K562 (cell line): ENCODE data around the gene SLCO2B1. TPM values are rescaled to one million over a fixed set of nuclear protein-coding genes. Genes with fewer than 3 reads are reported as not detected.

Experiments used
- BRF2 ChIP-seq: IDR thresholded peaks from 3 replicates; pipeline ENCODE4 v1.6.1; 2011; ENCODE audit warnings: borderline replicate concordance, mild to moderate bottlenecking; ENCODE audit not compliant: insufficient read length, insufficient read depth
- ETS2 ChIP-seq: IDR thresholded peaks from 2 replicates; pipeline ENCODE4 v1.6.1; 2016; ENCODE audit warnings: borderline replicate concordance, missing genetic modification characterization, mild to moderate bottlenecking, moderate library complexity, missing compliant biosample characterization; ENCODE audit not compliant: poor library complexity, severe bottlenecking
- ILK ChIP-seq: fragments of 450-650 bp; IDR thresholded peaks from 2 replicates; pipeline ENCODE4 v1.6.1; 2016; ENCODE audit warnings: missing genetic modification characterization, low read depth, mild to moderate bottlenecking, missing compliant biosample characterization, moderate library complexity, borderline replicate concordance
- MAX ChIP-seq: sonication (generic); formaldehyde crosslinking; IDR thresholded peaks from 2 replicates; pipeline ENCODE4 v1.9.0; 2022; ENCODE audit warnings: mild to moderate bottlenecking, missing genetic modification reagents
- NFIC ChIP-seq: fragments of 450-650 bp; IDR thresholded peaks from 2 replicates; pipeline ENCODE4 v1.6.1; 2017; ENCODE audit warnings: mild to moderate bottlenecking, inconsistent platforms
- NFYB ChIP-seq: IDR thresholded peaks from 2 replicates; pipeline ENCODE4 v1.6.1; 2011; ENCODE audit warnings: mild to moderate bottlenecking, moderate library complexity; ENCODE audit not compliant: insufficient read length; ENCODE audit errors: extremely low read depth
- POLR2A ChIP-seq: fragments of 450-650 bp; conservative IDR thresholded peaks from 2 replicates; pipeline ENCODE4 v1.6.1; 2016
- RAD21 ChIP-seq, 2 experiments: fragments of 250-450 bp in 1 of 2; fragments of 450-650 bp in 1 of 2; sonication (Bioruptor Pico) in 1 of 2; formaldehyde crosslinking in 1 of 2; IDR thresholded peaks in 1 of 2; conservative IDR thresholded peaks in 1 of 2; 2 replicates each; pipeline versions ENCODE4 v1.4.0 to v1.8.0; 2020 to 2022; ENCODE audit warnings: mild to moderate bottlenecking in 2 of 2, moderate library complexity in 1 of 2
- RREB1 ChIP-seq: fragments of 250-450 bp; sonication (Bioruptor Pico); IDR thresholded peaks from 2 replicates; pipeline ENCODE4 v1.4.0; 2020
- SNAPC5 ChIP-seq: fragments of 250-450 bp; sonication (Bioruptor Pico); IDR thresholded peaks from 2 replicates; pipeline ENCODE4 v1.8.0; 2021; ENCODE audit warnings: moderate library complexity, mild to moderate bottlenecking, inconsistent platforms
- SOX6 ChIP-seq: fragments of 450-650 bp; IDR thresholded peaks from 2 replicates; pipeline ENCODE4 v1.6.1; 2014; ENCODE audit warnings: mild to moderate bottlenecking
- SREBF2 ChIP-seq: sonication (generic); formaldehyde crosslinking; IDR thresholded peaks from 2 replicates; pipeline ENCODE4 v1.4.0; 2020; ENCODE audit warnings: mild to moderate bottlenecking, missing genetic modification reagents
- TAF9B ChIP-seq: fragments of 450-650 bp; IDR thresholded peaks from 2 replicates; pipeline ENCODE4 v1.6.1; 2018; ENCODE audit warnings: mild to moderate bottlenecking; ENCODE audit not compliant: partially characterized antibody
- TBL1XR1 ChIP-seq, 2 experiments: IDR thresholded peaks; 2 replicates each; pipeline ENCODE4 v1.6.1; 2012; ENCODE audit warnings: improper control_type of control experiment in 2 of 2, low read length in 2 of 2, mild to moderate bottlenecking in 1 of 2
- TCF3 ChIP-seq: sonication (generic); formaldehyde crosslinking; IDR thresholded peaks from 2 replicates; pipeline ENCODE4 v1.4.0; 2020; ENCODE audit warnings: mild to moderate bottlenecking, missing genetic modification reagents
- TFAP4 ChIP-seq: sonication (generic); formaldehyde crosslinking; IDR thresholded peaks from 2 replicates; pipeline ENCODE4 v1.8.0; 2022; ENCODE audit warnings: missing genetic modification reagents, mild to moderate bottlenecking, moderate library complexity, borderline replicate concordance
- TRIM28 ChIP-seq: fragments of 450-650 bp; IDR thresholded peaks from 2 replicates; pipeline ENCODE4 v1.6.1; 2017
- U2AF2 ChIP-seq: fragments of 200-400 bp; formaldehyde crosslinking; optimal IDR thresholded peaks from 2 replicates; pipeline ENCODE3; 2017; ENCODE audit warnings: low read depth, mild to moderate bottlenecking, low read length
- ZNF280B ChIP-seq: fragments of 250-450 bp; sonication (Bioruptor Pico); IDR thresholded peaks from 2 replicates; pipeline ENCODE4 v1.5.1; 2021; ENCODE audit warnings: mild to moderate bottlenecking
- ZNF561 ChIP-seq: fragments of 450-650 bp; formaldehyde crosslinking; conservative IDR thresholded peaks from 2 replicates; pipeline ENCODE4 v1.4.0; 2020; ENCODE audit warnings: mild to moderate bottlenecking, moderate library complexity
- polyA plus RNA-seq, 8 experiments: library from polyadenylated mRNA; depleted of rRNA in 4 of 8; stranded (reverse) in 5 of 8; unstranded in 3 of 8; fragments of >200 nt; fragmentation: Nextera tagmentation in 2 of 8; fragmentation: Illumina TruSeq in 1 of 8; extraction: Ambion mirVana in 2 of 8; extraction: Trizol in 1 of 8; gene quantifications; 2 replicates each; pipeline versions ENCODE4 v1.2.1 to v1.2.3, GENCODE V29; 2011 to 2014; ENCODE audit warnings: inconsistent platforms in 1 of 8, missing spikeins in 1 of 8
- total RNA-seq, 7 experiments: library from RNA; depleted of rRNA in 6 of 7; stranded (reverse); fragments of >200 nt in 6 of 7; fragmentation: Illumina TruSeq in 2 of 7; extraction: Trizol in 2 of 7; gene quantifications; 2 replicates each; pipeline versions ENCODE4 v1.2.1 to v1.2.3, GENCODE V29; 2011 to 2021; ENCODE audit warnings: low replicate concordance in 1 of 7

Gene SLCO2B1
- total and polyA plus RNA-seq, 9 of the 15 experiments (the other 6 are each of a cell fraction or from before 2014, with no cell fraction given) = 0.70 to 14.7 (median 7.6) TPM

GRCh38 chr11:75214411-75214821, 63.5 kb downstream of the SLCO2B1 start (continued):
- TF ChIP-seq MAX (CRISPR knock-in tag) (no peak; the same call in 1 of the 2 replicates), TFAP4 (peak; percentile 82), TCF3 (no peak), U2AF2 (no peak), SOX6 (no peak), RREB1 (CRISPR knock-in tag) (no peak), ILK (tag) (no peak), TBL1XR1 (IDR thresholded peaks at IDR 0.05; ENCODE audit: low read length in 2 of 2) (no peak), ZNF561 (CRISPR knock-in tag) (no peak), SREBF2 (no peak), TAF9B (no peak), RAD21 (CRISPR knock-in tag; conservative IDR thresholded peaks at IDR 0.05 in 1 of 2, IDR thresholded peaks at IDR 0.05 in 1 of 2) (peak; percentile 21 to 51; a peak in 2 of 4 replicates), NFIC (no peak), ZNF280B (CRISPR knock-in tag) (no peak), TRIM28 (no peak), ETS2 (no peak), SNAPC5 (CRISPR knock-in tag) (no peak), BRF2 (no peak), POLR2A (no peak), NFYB (no peak)
